Stimulated activated CD8-positive, alpha-beta memory T cell treated with anti-CD3 and anti-CD28 coated beads, Interleukin-7, amount 100 ng/mL, for 1 hour (primary cell): Measurements from ENCODE around the gene NF1.
"Not testable (repeated sequence)": the region's sequence is repeated elsewhere in the genome, so short reads cannot be mapped to it uniquely, and the experiment has no call there.

ENCODE experiments used
- DNase-seq, 2 donors: peaks; one replicate each; pipeline ENCODE4 v3.0.0-alpha.2; 2020; ENCODE audit warnings: low read depth in 2 of 2

NF1 gene

DNA sequence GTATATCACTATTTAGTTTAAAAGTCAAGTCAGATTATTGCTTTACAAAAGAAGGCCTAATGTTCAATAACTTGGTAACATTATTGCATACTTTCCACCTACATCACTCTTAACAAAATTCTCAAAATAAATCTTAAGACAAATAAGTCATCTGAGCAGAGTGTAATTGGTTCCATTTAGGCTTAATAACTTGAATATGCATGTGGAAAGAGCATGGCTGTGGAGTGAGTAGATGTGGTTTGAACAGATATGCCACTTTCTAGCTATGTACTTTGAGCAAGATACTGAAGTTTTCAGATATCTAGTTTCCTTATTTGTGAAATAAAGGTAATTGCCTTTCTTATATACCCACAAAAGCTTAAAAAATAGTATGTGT lies 233.4 kb downstream of the NF1 start:
- DNase-seq: no peak

DNA sequence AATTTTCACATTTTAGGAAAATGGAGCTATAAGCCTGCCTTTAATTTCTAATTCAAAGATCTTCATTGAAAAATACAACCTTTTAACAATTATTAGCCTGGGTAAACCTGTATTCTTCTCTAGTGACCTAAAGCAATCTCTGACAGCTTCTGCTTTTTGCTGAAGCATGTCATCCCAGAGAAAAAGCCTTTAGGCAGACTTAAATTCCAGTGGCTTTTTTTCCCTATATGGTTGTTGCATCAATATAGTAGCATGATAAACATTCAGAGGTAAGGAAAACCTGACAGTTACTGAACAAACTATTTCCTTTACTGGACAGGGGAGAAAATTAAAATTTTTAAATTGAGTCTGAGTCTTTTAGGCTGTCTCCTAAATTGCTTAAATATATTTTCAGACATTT lies 234.4 kb downstream of the NF1 start:
- no peak for DNase-seq

- no peak for DNase-seq
These were observed 245.3 kb downstream of the NF1 start for GRCh38 chr17:31339906-31340661.

DNA sequence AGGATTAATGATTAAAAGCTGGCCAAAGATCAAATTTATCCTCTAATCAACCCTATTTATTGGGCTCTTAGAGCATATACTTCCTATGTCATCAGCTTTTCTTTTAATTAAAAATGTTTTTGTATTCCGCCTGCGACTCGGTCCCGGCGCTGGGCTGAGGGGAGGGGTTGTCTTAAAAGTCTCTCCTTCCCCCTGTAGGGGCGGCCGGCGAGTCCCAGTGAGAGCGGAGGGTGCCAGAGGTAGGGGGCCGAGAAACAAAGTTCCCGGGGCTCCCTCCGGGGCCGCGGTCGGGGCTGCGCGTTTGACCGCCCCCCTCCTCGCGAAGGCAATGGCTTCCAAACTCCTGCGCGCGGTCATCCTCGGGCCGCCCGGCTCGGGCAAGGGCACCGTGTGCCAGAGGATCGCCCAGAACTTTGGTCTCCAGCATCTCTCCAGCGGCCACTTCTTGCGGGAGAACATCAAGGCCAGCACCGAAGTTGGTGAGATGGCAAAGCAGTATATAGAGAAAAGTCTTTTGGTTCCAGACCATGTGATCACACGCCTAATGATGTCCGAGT lies 250.5 kb downstream of the NF1 start:
- not testable (repeated sequence) for DNase-seq

GRCh38 chr17:31349454-31349853 lies 254.7 kb downstream of the NF1 start:
- no peak for DNase-seq

DNA sequence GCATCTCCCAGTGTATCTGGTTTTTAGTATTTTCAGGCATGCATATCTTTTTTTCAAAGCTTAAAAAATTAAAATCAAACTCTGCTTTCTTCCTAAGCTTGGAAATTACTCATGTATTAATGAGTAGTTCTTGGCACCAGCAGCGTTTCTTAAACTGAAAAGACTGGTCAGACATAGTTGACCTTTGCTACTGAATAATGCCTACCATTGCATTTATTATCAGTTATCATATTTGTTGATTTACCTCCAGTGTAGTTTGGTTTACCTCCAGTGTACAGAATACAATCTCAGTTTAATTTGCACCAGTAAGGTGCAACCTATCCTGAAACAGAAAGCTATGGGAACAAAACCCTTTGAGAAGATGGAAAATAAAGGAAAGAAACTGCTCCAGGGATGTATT lies 261.2 kb downstream of the NF1 start:
- DNase-seq: no peak

- no peak for DNase-seq
These were observed 262.3 kb downstream of the NF1 start for GRCh38 chr17:31357091-31357490.

DNA sequence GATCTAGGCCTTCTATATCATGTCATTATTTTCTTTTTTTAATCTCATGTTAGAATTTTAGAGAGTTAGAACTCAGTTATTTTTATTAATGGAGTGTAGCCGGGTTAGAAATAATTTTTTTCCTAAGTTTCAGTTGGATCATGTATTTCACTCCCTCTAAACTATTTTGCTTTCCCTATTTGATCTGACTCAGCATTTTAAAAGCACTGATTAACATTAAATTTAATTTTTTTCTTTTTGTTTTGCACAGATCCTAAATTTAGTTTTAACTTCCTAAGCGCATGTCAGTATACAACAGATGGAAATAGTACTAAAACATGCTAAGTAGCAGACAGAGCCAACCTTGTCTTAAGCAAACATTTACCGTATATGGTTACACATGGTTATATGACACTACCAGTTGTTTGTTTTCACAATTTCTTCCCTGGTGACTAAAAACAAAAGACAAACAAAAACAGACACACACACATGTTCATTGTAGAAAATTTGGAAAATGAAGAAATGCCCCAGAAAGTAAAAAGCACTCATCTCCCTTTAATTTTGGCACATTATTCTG lies 263.1 kb downstream of the NF1 start:
- DNase-seq: no peak

DNA sequence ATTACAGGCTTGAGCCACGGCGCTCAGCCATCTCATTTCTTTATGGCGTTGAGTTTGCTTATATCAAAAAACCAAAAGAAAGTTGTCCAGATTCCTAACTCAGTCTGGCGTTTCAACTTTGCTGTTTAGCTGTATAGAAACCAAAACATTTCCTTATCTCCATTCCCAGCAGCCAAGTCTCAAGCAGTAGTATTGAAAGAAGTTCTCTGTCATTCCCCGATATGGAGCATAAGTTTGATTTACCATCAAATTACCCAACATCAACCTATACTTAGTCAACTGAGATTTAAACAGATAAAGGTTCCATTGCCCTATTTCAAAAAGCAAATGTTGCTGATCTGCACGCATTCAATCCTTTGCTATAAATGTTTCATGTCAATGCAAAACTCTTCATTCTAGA lies 269.2 kb downstream of the NF1 start:
- no peak for DNase-seq

GRCh38 chr17:31366088-31366487 lies 271.3 kb downstream of the NF1 start:
- DNase-seq: no peak

DNA sequence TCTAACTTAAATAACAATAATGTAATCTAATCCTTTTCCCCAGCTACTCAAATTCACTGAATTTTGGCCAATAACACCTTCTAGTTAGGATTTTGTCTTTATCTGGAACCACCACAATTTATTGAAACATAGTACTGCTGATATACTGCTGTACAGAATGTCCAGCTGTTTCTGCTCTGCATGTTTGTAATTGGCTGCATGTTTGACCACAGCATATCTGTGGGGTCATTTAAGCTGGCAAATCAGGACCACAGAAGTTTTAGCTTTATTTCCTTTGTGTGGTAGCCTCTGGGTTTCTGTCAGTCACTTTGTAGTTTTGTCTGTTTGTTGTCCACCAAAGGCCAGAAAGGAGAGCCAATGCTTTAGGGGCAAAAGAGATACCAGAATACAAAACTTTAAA lies 274.5 kb downstream of the NF1 start:
- no peak for DNase-seq

- DNase-seq: no peak
These were observed 276.8 kb downstream of the NF1 start for GRCh38 chr17:31371511-31372097.

GRCh38 chr17:31373150-31374093 lies 278.6 kb downstream of the NF1 start:
- no peak for DNase-seq

GRCh38 chr17:31374094-31374447 lies 279.3 kb downstream of the NF1 start:
- no peak for DNase-seq

DNA sequence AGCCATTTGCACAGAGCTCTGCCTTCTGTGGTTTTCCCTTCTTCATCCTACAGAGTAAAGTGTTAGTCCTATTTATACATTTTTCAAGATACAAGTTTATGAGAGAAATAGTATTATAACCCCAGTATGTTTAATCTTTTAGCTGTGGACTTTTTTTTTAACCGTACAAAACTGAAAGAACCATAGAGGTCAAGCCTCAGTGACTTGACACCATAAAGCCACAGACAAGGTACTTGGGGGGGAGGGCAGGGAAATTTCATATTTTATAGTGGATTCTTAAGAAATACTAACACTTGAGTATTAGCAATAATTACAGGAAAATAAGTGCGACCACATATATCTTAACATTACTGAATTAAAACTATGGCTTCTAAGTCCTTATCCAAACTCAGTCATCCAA lies 279.7 kb downstream of the NF1 start:
- no peak for DNase-seq

GRCh38 chr17:31378638-31379037 lies 283.9 kb downstream of the NF1 start:
- DNase-seq: no peak

GRCh38 chr17:31379597-31380205 lies 284.9 kb downstream of the NF1 start:
- DNase-seq: no peak

GRCh38 chr17:31381165-31381668 lies 286.4 kb downstream of the NF1 start:
- no peak for DNase-seq

DNA sequence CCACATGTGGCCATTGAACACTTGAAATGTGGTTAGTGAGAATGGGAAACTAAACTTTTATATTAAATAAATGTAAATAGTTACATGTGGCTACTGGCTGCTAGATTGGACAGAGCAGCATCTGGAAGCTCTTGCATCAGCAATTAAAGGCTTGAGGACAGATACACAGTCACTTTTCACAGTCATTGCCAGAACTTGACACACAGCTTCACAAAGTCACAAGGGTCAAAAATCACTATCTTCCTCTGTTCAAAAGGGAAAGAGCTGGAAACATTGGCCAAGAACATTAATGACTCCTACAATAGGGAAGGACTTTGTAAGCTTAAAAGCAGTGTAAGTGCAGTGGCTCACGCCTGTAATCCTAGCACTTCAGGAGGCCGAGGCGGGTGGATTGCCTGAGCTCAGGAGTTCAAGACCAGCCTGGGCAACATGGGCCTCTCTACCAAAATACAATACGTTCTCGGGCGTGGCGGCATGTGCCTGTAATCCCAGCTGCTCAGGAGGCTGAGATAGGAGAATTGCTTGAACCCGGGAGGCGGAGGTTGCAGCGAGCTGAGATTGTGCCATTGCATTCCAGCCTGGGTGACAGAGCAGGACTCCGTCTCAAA lies 288.0 kb downstream of the NF1 start:
- DNase-seq: not testable (repeated sequence)

GRCh38 chr17:31383488-31383887 lies 288.7 kb downstream of the NF1 start:
- not testable (repeated sequence) for DNase-seq
